ENCODE results near the gene MAD1L1. TPM values are rescaled to one million over a fixed set of nuclear protein-coding genes. Genes with fewer than 3 reads are reported as not detected.

The MAD1L1 gene
- total RNA-seq, 2 experiments from 2014 or later: 157 to 160 TPM

DNA sequence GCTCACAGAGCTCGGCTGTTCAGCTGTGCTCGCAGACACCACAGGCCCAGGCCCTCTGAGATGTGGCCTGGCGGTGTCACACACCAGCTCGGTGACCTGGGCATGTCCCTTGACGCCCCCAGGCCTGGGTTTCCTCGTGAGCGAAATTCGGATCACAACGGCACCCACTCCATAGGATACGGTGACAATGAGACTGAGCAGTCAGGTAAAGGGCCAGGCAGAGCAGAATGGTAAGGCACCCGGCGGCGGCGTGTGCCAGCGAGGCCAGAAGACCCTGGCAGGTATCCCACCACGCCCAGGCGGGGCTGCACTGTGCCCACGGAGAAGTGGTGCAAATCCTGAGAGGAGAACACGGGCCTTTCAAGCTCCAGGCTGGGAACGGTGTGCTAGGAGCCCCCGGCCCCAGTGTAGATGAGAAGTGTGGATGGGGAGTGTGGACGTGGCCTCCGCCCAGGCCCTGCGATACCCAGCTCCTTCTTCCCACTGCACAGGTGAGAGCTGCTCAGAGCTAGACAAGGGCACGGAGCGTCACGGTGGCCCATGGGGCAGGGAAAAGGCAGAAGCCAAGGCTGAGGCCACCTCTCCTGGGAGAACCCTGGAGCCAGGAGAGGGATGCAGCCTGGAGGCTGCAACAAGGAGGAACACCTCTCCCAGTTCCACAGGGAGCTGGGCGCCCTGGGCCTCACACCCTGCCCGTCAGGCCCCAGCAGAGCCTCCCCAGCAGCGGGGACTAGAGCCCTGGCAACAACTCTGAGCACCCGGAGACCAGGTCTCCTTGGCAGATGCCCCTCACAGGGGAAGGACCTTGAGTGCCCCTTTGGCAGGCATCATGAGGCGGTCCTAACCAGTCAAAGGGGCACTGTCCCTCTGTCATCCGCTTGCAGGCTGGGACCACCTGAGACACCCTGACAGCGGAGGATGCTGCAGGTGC is 219.1 kb downstream of the MAD1L1 start:
- peaks cover 0 to 5% of the 10 kb centered on the region in 2 experiments for H3K9me3 ChIP-seq (ENCODE audit: control insufficient read depth in 1 of 2, insufficient read depth in 1 of 2, low read length in 2 of 2)
- H3K27ac ChIP-seq (ENCODE audit: low read depth in 1 of 2, low read length in 2 of 2): no peak overlapping the region
- no peaks in the 10 kb centered on the region for H3K4me1 Mint-ChIP-seq (ENCODE audit: low read depth)
- H3K36me3 Mint-ChIP-seq (ENCODE audit: low read depth): peaks cover 4% of the 10 kb centered on the region
- no peaks in the 10 kb centered on the region for H3K27me3 ChIP-seq (ENCODE audit: control insufficient read depth in 1 of 2, insufficient read depth in 2 of 2, low read length in 2 of 2)
- H3K36me3 ChIP-seq (ENCODE audit: insufficient read depth, low read length): no peaks in the 10 kb centered on the region
- intact Hi-C loops (cut with DNase I, micrococcal nuclease): no loop called here
- H3K27ac Mint-ChIP-seq: no peak overlapping the region
- H3K4me3 Mint-ChIP-seq: no peak overlapping the region
- POLR2A ChIA-PET: no interaction called here
- no peak for DNase-seq
- H3K27me3 Mint-ChIP-seq: no peaks in the 10 kb centered on the region
- TF ChIP-seq, protein P1, sequence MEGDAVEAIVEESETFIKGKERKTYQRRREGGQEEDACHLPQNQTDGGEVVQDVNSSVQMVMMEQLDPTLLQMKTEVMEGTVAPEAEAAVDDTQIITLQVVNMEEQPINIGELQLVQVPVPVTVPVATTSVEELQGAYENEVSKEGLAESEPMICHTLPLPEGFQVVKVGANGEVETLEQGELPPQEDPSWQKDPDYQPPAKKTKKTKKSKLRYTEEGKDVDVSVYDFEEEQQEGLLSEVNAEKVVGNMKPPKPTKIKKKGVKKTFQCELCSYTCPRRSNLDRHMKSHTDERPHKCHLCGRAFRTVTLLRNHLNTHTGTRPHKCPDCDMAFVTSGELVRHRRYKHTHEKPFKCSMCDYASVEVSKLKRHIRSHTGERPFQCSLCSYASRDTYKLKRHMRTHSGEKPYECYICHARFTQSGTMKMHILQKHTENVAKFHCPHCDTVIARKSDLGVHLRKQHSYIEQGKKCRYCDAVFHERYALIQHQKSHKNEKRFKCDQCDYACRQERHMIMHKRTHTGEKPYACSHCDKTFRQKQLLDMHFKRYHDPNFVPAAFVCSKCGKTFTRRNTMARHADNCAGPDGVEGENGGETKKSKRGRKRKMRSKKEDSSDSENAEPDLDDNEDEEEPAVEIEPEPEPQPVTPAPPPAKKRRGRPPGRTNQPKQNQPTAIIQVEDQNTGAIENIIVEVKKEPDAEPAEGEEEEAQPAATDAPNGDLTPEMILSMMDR (IDR thresholded peaks at IDR 0.05): no peak
- H3K4me3 ChIP-seq (ENCODE audit: low read length): no peak overlapping the region
- ATAC-seq (ENCODE audit: poor library complexity): no peak
- CTCF ChIA-PET: no interaction called here
- H3K9me3 Mint-ChIP-seq: no peaks in the 10 kb centered on the region
- no peaks in the 10 kb centered on the region for H3K4me1 ChIP-seq (ENCODE audit: insufficient read depth, low read length)

DNA sequence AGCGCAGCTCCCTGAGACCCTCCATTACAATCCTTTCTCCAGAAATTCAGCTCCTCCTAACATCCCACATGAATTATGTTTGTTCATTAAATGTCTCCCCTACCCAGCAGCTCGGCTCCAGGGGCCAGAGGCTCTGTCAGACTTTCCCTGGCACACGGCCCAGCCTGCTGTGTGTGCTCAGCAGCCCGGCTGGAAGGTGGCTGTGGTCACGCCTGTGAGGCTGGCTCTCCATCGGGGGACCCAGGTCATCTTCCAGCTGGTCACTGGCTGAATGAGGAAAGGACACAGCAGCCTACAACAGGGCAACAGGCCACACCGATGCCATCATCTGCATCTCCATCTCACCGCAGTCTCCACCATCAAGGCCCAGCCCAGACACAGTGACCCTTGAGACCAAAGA is 219.8 kb downstream of the MAD1L1 start:
- Mint-ChIP-seq H3K27me3 (no peaks in the 10 kb centered on the region), H3K9me3 (no peaks in the 10 kb centered on the region), H3K4me3 (no peak overlapping the region), H3K36me3 (ENCODE audit: low read depth) (peaks cover 4% of the 10 kb centered on the region), H3K27ac (no peak overlapping the region), H3K4me1 (ENCODE audit: low read depth) (no peaks in the 10 kb centered on the region)
- Histone ChIP-seq H3K36me3 (ENCODE audit: insufficient read depth, low read length) (no peaks in the 10 kb centered on the region), H3K27ac (ENCODE audit: low read depth in 1 of 2, low read length in 2 of 2) (no peak overlapping the region), H3K27me3 (ENCODE audit: control insufficient read depth in 1 of 2, insufficient read depth in 2 of 2, low read length in 2 of 2) (no peaks in the 10 kb centered on the region), H3K4me1 (ENCODE audit: insufficient read depth, low read length) (no peaks in the 10 kb centered on the region), H3K9me3 (ENCODE audit: control insufficient read depth in 1 of 2, insufficient read depth in 1 of 2, low read length in 2 of 2) (peaks cover 0 to 5% of the 10 kb centered on the region in 2 experiments), H3K4me3 (ENCODE audit: low read length) (no peak overlapping the region)
- intact Hi-C loops (cut with DNase I, micrococcal nuclease): no loop called here
- ChIA-PET CTCF (no interaction called here), POLR2A (no interaction called here)
- no peak for DNase-seq
- TF ChIP-seq, protein P1 (IDR thresholded peaks at IDR 0.05): no peak
- no peak for ATAC-seq (ENCODE audit: poor library complexity)

DNA sequence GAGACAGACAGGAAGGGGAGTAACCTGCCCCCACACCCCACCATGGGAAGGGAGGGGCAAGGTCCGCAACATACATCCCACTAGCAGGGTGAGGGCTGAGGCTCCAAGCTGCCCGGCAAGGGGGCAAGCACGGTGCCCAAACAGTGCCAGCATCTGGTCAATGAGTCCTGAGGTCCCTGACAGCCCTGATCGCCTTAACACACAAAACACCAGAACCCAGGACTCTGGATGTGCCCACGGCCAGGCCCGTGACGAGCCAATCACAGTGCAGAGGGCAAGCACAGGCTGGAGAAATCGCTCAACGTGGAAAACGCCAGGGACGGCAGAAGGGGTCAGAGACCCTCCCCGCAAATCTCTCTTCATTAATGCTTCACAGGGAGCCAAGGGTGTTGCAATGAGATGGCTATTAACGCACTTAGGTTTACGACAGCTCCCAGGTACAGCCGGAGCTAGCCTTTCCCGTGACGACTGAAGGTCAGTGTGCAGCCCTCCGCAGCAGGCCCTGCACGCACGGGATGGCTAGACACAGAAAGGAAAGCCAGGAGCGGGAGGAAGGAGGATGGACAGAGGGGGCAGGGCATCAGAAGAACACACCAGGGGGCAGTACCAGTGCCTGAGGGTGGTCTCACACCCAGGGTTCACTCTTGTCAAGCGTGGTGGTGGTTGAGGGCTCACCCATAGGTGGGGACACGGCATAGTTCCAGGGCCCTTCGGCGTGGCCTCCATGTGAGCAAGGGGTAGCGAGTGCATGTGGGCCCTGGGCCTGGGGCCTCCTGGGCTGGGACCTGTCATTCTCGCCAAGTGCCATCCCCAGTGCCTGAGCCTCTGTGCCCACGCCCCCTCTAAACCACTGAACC is 220.5 kb downstream of the MAD1L1 start:
- no peak overlapping the region for H3K27ac Mint-ChIP-seq
- H3K36me3 Mint-ChIP-seq (ENCODE audit: low read depth): peaks cover 4% of the 10 kb centered on the region
- no peak overlapping the region for H3K4me3 ChIP-seq (ENCODE audit: low read length)
- TF ChIP-seq, protein P1 (IDR thresholded peaks at IDR 0.05): no peak
- ATAC-seq (ENCODE audit: poor library complexity): no peak
- no peaks in the 10 kb centered on the region for H3K36me3 ChIP-seq (ENCODE audit: insufficient read depth, low read length)
- no peaks in the 10 kb centered on the region for H3K27me3 ChIP-seq (ENCODE audit: control insufficient read depth in 1 of 2, insufficient read depth in 2 of 2, low read length in 2 of 2)
- H3K4me1 ChIP-seq (ENCODE audit: insufficient read depth, low read length): no peaks in the 10 kb centered on the region
- ChIA-PET POLR2A (no interaction called here), CTCF (no interaction called here)
- DNase-seq: no peak
- H3K9me3 Mint-ChIP-seq: no peaks in the 10 kb centered on the region
- no peak overlapping the region for H3K4me3 Mint-ChIP-seq
- H3K4me1 Mint-ChIP-seq (ENCODE audit: low read depth): no peaks in the 10 kb centered on the region
- H3K27ac ChIP-seq (ENCODE audit: low read depth in 1 of 2, low read length in 2 of 2): no peak overlapping the region
- intact Hi-C loops (cut with DNase I, micrococcal nuclease): no loop called here
- H3K27me3 Mint-ChIP-seq: no peaks in the 10 kb centered on the region
- H3K9me3 ChIP-seq (ENCODE audit: control insufficient read depth in 1 of 2, insufficient read depth in 1 of 2, low read length in 2 of 2): peaks cover 0 to 5% of the 10 kb centered on the region in 2 experiments
